T-helper 2 cell treated with Interferon-gamma antibody and Interleukin-4, amounts not matched to agents 5 μg/mL and 100 μg/mL, for 36 hours (primary cell): ENCODE measurements around the gene SLC44A3.
"Not testable (repeated sequence)": the region's sequence is repeated elsewhere in the genome, so short reads cannot be mapped to it uniquely, and the experiment has no call there.

Experiments
- DNase-seq: peaks from one replicate; pipeline ENCODE4 v3.0.0; 2021; ENCODE audit warnings: low spot score
- H3K27ac Mint-ChIP-seq: one replicate; pipeline ENCODE4 v1.8.0; 2021; ENCODE audit warnings: mild to moderate bottlenecking, mixed read lengths
- H3K27me3 Mint-ChIP-seq: one replicate; pipeline ENCODE4 v1.8.0; 2021; ENCODE audit warnings: low read depth, mixed read lengths
- H3K36me3 Mint-ChIP-seq: one replicate; pipeline ENCODE4 v1.8.0; 2021; ENCODE audit warnings: low read depth, mixed read lengths
- H3K4me1 Mint-ChIP-seq: one replicate; pipeline ENCODE4 v1.8.0; 2021; ENCODE audit warnings: low read depth, mixed read lengths
- H3K4me3 Mint-ChIP-seq: one replicate; pipeline ENCODE4 v1.8.0; 2022; ENCODE audit warnings: mild to moderate bottlenecking, moderate library complexity, mixed read lengths
- H3K9me3 Mint-ChIP-seq: one replicate; pipeline ENCODE4 v1.8.0; 2021; ENCODE audit warnings: mixed read lengths

SLC44A3 gene

GRCh38 chr1:94832931-94833585 lies 12.9 kb downstream of the SLC44A3 start:
- H3K27me3 Mint-ChIP-seq, result peaks cover 37% of the 10 kb centered on the region

GRCh38 chr1:94836891-94837290 lies 16.7 kb downstream of the SLC44A3 start:
- no peak for DNase-seq
- no peaks in the 10 kb centered on the region for H3K36me3 Mint-ChIP-seq
- H3K27me3 Mint-ChIP-seq, result peaks cover 18% of the 10 kb centered on the region
- no peaks in the 10 kb centered on the region for H3K9me3 Mint-ChIP-seq
- no peaks in the 10 kb centered on the region for H3K4me1 Mint-ChIP-seq
- H3K4me3 Mint-ChIP-seq, result no peak overlapping the region
- no peak overlapping the region for H3K27ac Mint-ChIP-seq

More at GRCh38 chr1:94832931-94833585, 12.9 kb downstream of the SLC44A3 start:
- Mint-ChIP-seq H3K4me3 (no peak overlapping the region), H3K27ac (no peak overlapping the region), H3K4me1 (no peaks in the 10 kb centered on the region), H3K36me3 (no peaks in the 10 kb centered on the region), H3K9me3 (no peaks in the 10 kb centered on the region)
- no peak for DNase-seq

DNA sequence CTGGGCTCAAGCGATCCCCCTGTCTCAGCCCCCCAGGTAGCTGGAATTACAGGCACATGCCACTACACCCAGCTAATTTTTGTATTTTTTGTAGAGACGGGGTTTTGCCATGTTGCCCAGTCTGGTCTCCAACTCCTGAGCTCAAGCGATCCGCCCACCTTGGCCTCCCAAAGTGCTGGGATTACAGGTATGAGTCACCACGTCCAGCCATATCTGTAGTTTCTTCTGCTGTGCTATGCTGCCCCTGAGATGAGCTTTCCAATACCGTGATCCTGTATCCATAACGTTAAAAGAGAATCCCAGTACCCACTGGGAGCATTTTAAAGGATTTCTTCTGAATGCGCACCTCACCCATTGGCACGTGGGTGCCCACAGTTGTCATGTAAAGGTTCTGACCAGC lies 20.2 kb downstream of the SLC44A3 start:
- peaks cover 13% of the 10 kb centered on the region for H3K27me3 Mint-ChIP-seq
- H3K4me1 Mint-ChIP-seq, H3K27ac Mint-ChIP-seq, H3K36me3 Mint-ChIP-seq, H3K4me3 Mint-ChIP-seq, DNase-seq, H3K9me3 Mint-ChIP-seq: not testable (repeated sequence)

DNA sequence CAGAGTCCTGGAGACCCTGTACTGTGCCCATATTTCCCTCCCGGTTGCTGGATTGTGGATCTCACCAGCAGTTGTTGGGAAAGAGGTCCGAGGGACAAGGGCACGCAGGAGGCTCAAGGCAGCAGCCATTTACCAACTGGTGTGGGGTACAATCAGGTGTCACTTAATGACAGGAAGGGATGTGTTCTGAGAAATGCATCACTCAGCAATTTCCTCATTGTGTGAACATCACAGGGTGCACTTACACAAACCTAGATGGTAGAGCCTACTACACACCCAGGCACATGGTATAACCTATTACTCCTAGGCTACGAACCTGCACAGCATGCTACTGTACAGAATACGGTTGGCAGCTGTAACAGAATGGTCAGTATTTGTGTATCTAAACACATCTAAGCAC lies 20.7 kb downstream of the SLC44A3 start:
- peaks cover 3% of the 10 kb centered on the region for H3K4me1 Mint-ChIP-seq
- peaks cover 13% of the 10 kb centered on the region for H3K27me3 Mint-ChIP-seq
- H3K9me3 Mint-ChIP-seq, result no peaks in the 10 kb centered on the region
- no peak overlapping the region for H3K4me3 Mint-ChIP-seq
- no peak for DNase-seq
- no peak overlapping the region for H3K27ac Mint-ChIP-seq
- H3K36me3 Mint-ChIP-seq, result no peaks in the 10 kb centered on the region

DNA sequence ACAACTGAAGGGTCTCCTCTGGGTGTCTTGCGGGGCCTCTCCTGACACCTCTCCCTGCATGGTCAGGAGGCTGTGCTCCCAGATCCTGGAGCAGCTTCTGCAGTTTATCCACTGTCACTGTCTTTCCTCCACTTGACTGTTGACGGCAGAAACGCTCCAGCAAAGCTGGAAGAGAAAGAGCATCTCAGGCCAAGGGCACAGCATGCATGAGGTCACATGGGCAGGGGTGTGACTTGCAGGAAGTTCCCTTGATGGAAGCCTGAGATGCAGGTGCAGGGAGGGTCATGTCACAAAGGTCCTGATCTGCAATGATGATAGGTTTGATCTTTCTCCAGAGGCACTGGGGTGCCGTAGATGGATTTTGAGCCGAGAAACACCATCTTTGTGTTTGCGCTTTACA lies 23.3 kb downstream of the SLC44A3 start:
- no peaks in the 10 kb centered on the region for H3K36me3 Mint-ChIP-seq
- H3K4me1 Mint-ChIP-seq, result peaks cover 3% of the 10 kb centered on the region
- H3K27me3 Mint-ChIP-seq, result peaks cover 6% of the 10 kb centered on the region
- H3K9me3 Mint-ChIP-seq, result no peaks in the 10 kb centered on the region
- DNase-seq, result no peak
- H3K4me3 Mint-ChIP-seq, result no peak overlapping the region
- no peak overlapping the region for H3K27ac Mint-ChIP-seq

GRCh38 chr1:94843846-94844245 lies 23.7 kb downstream of the SLC44A3 start:
- no peaks in the 10 kb centered on the region for H3K36me3 Mint-ChIP-seq
- no peak overlapping the region for H3K27ac Mint-ChIP-seq

GRCh38 chr1:94846308-94846707 lies 26.2 kb downstream of the SLC44A3 start:
- DNase-seq, result no peak

More at GRCh38 chr1:94843846-94844245, 23.7 kb downstream of the SLC44A3 start:
- Mint-ChIP-seq H3K27me3 (peaks cover 6% of the 10 kb centered on the region), H3K4me3 (no peak overlapping the region), H3K9me3 (no peaks in the 10 kb centered on the region), H3K4me1 (peaks cover 3% of the 10 kb centered on the region)
- no peak for DNase-seq

GRCh38 chr1:94851571-94851970 lies 31.4 kb downstream of the SLC44A3 start:
- H3K27ac Mint-ChIP-seq, result no peak overlapping the region
- H3K36me3 Mint-ChIP-seq, result no peaks in the 10 kb centered on the region
- DNase-seq, result no peak
- no peaks in the 10 kb centered on the region for H3K27me3 Mint-ChIP-seq
- H3K9me3 Mint-ChIP-seq, result no peaks in the 10 kb centered on the region
- H3K4me3 Mint-ChIP-seq, result no peak overlapping the region
- no peaks in the 10 kb centered on the region for H3K4me1 Mint-ChIP-seq

More at GRCh38 chr1:94846308-94846707, 26.2 kb downstream of the SLC44A3 start:
- Mint-ChIP-seq H3K27me3 (peaks cover 6% of the 10 kb centered on the region), H3K27ac (no peak overlapping the region), H3K4me3 (no peak overlapping the region), H3K36me3 (no peaks in the 10 kb centered on the region), H3K9me3 (no peaks in the 10 kb centered on the region), H3K4me1 (peaks cover 3% of the 10 kb centered on the region)

GRCh38 chr1:94852788-94853187 lies 32.6 kb downstream of the SLC44A3 start:
- no peak for DNase-seq
- no peaks in the 10 kb centered on the region for H3K9me3 Mint-ChIP-seq
- no peak overlapping the region for H3K27ac Mint-ChIP-seq
- no peak overlapping the region for H3K4me3 Mint-ChIP-seq
- H3K27me3 Mint-ChIP-seq, result peaks cover 2% of the 10 kb centered on the region
- H3K36me3 Mint-ChIP-seq, result no peaks in the 10 kb centered on the region
- no peaks in the 10 kb centered on the region for H3K4me1 Mint-ChIP-seq

- Mint-ChIP-seq H3K36me3 (no peaks in the 10 kb centered on the region), H3K4me3 (no peak overlapping the region), H3K27ac (no peak overlapping the region), H3K27me3 (peaks cover 5% of the 10 kb centered on the region), H3K4me1 (no peaks in the 10 kb centered on the region), H3K9me3 (no peaks in the 10 kb centered on the region)
- peak; percentile 71 for DNase-seq
Observed at GRCh38 chr1:94854458-94855306, 34.5 kb downstream of the SLC44A3 start.

DNA sequence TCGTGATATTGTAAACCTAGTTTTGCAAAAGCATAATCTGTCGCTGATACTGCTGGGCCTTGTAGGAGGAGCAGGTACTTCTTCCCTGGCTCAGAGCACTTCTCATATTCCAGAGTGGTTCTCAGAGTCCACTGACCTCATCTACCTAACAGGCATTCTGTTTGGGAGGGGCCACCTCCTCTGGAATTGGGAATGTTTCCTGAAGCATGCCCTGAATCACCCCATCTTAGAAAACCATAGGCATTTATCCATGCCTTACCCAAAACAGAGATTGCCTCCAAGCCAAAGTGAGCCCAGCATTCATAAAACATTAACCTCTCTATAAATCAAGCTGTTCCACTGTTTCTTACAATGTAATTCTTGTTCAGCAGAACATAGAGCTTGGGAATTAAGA lies 35.1 kb downstream of the SLC44A3 start:
- no peak overlapping the region for H3K4me3 Mint-ChIP-seq
- no peak overlapping the region for H3K27ac Mint-ChIP-seq
- H3K27me3 Mint-ChIP-seq, result peaks cover 11% of the 10 kb centered on the region
- no peak for DNase-seq
- H3K9me3 Mint-ChIP-seq, result no peaks in the 10 kb centered on the region
- H3K36me3 Mint-ChIP-seq, result no peaks in the 10 kb centered on the region
- H3K4me1 Mint-ChIP-seq, result no peaks in the 10 kb centered on the region

- H3K27me3 Mint-ChIP-seq, result peaks cover 11% of the 10 kb centered on the region
- DNase-seq, result no peak
- H3K9me3 Mint-ChIP-seq, result no peaks in the 10 kb centered on the region
- no peaks in the 10 kb centered on the region for H3K36me3 Mint-ChIP-seq
- H3K4me1 Mint-ChIP-seq, result no peaks in the 10 kb centered on the region
- H3K27ac Mint-ChIP-seq, result no peak overlapping the region
- H3K4me3 Mint-ChIP-seq, result no peak overlapping the region
Observed at GRCh38 chr1:94856004-94856403, 35.8 kb downstream of the SLC44A3 start.

GRCh38 chr1:94856868-94857267 lies 36.7 kb downstream of the SLC44A3 start:
- Mint-ChIP-seq H3K27ac (no peak overlapping the region), H3K4me1 (no peaks in the 10 kb centered on the region), H3K4me3 (no peak overlapping the region), H3K9me3 (no peaks in the 10 kb centered on the region), H3K36me3 (no peaks in the 10 kb centered on the region), H3K27me3 (peaks cover 13% of the 10 kb centered on the region)
- DNase-seq, result no peak

GRCh38 chr1:94858276-94858675 lies 38.1 kb downstream of the SLC44A3 start:
- no peak overlapping the region for H3K4me3 Mint-ChIP-seq
- H3K9me3 Mint-ChIP-seq, result no peaks in the 10 kb centered on the region
- DNase-seq, result no peak
- H3K4me1 Mint-ChIP-seq, result no peaks in the 10 kb centered on the region
- H3K36me3 Mint-ChIP-seq, result no peaks in the 10 kb centered on the region
- H3K27me3 Mint-ChIP-seq, result peaks cover 13% of the 10 kb centered on the region
- H3K27ac Mint-ChIP-seq, result no peak overlapping the region
